Breast epithelium (tissue), 3 donors: ENCODE results near the gene TMEM245.

Experiments
- CTCF ChIP-seq, 3 donors: fragments of 450-650 bp; IDR thresholded peaks; one replicate each; pipeline ENCODE4 v1.5.1; 2016 to 2017; ENCODE audit warnings: antibody characterized with exemption in 3 of 3, mild to moderate bottlenecking in 3 of 3, moderate library complexity in 3 of 3
- POLR2A ChIP-seq: fragments of 450-650 bp; IDR thresholded peaks from one replicate; pipeline ENCODE4 v1.6.1; 2016; ENCODE audit warnings: antibody characterized with exemption, mild to moderate bottlenecking, moderate library complexity

GRCh38 chr9:108991479-108991878 is 128.3 kb downstream of the TMEM245 start:
- TF ChIP-seq CTCF (IDR thresholded peaks at IDR 0.05): no peak
- no peak for TF ChIP-seq POLR2A
